HepG2 (cell line): ENCODE measurements around the gene ZNF512B. TPM values are rescaled to one million over a fixed set of nuclear protein-coding genes. Genes with fewer than 3 reads are reported as not detected.

ENCODE experiments used
- AHR ChIP-seq: IDR thresholded peaks from 2 replicates; pipeline ENCODE4 v1.6.1; 2018; ENCODE audit warnings: missing genetic modification reagents, missing compliant biosample characterization
- ARID5B ChIP-seq: IDR thresholded peaks from 2 replicates; pipeline ENCODE4 v1.4.0; 2020; ENCODE audit warnings: mild to moderate bottlenecking, missing genetic modification reagents
- CSRNP2 ChIP-seq: sonication (generic); formaldehyde crosslinking; conservative IDR thresholded peaks from 2 replicates; pipeline ENCODE4 v1.8.0; 2022; ENCODE audit warnings: low read depth, missing genetic modification reagents
- GFI1 ChIP-seq: sonication (generic); formaldehyde crosslinking; IDR thresholded peaks from 2 replicates; pipeline ENCODE4 v1.5.0; 2020; ENCODE audit warnings: missing genetic modification reagents, mild to moderate bottlenecking, borderline replicate concordance
- HNRNPH1 ChIP-seq: fragments of 200-400 bp; formaldehyde crosslinking; optimal IDR thresholded peaks from 2 replicates; pipeline ENCODE3; 2017; ENCODE audit warnings: mild to moderate bottlenecking, low read depth, low read length
- KDM5B ChIP-seq: sonication (generic); formaldehyde crosslinking; IDR thresholded peaks from 2 replicates; pipeline ENCODE4 v1.4.0; 2020; ENCODE audit warnings: missing genetic modification reagents, mild to moderate bottlenecking, borderline replicate concordance
- KMT2B ChIP-seq: IDR thresholded peaks from 2 replicates; pipeline ENCODE4 v1.6.1; 2016; ENCODE audit warnings: missing genetic modification reagents, missing compliant biosample characterization
- MED1 ChIP-seq: sonication (generic); formaldehyde crosslinking; IDR thresholded peaks from 2 replicates; pipeline ENCODE4 v1.4.0; 2020; ENCODE audit warnings: missing genetic modification reagents
- NCOR1 ChIP-seq: fragments of 200-600 bp; sonication (generic); IDR thresholded peaks from 2 replicates; pipeline ENCODE4 v1.7.0; 2017; ENCODE audit warnings: antibody characterized with exemption, low read length, borderline replicate concordance
- PRDM15 ChIP-seq: sonication (generic); formaldehyde crosslinking; IDR thresholded peaks from 2 replicates; pipeline ENCODE4 v1.4.0; 2020; ENCODE audit warnings: missing genetic modification reagents
- RFXANK ChIP-seq: IDR thresholded peaks from 2 replicates; pipeline ENCODE4 v1.6.1; 2016
- SCMH1 ChIP-seq: sonication (generic); formaldehyde crosslinking; IDR thresholded peaks from 2 replicates; pipeline ENCODE4 v1.9.0; 2021; ENCODE audit warnings: missing genetic modification reagents, mild to moderate bottlenecking, borderline replicate concordance
- TGIF2 ChIP-seq: IDR thresholded peaks from 2 replicates; pipeline ENCODE4 v1.6.1; 2016; ENCODE audit warnings: control low read depth, missing compliant biosample characterization
- ZBTB39 ChIP-seq: sonication (generic); formaldehyde crosslinking; IDR thresholded peaks from 2 replicates; pipeline ENCODE4 v1.5.0; 2020; ENCODE audit warnings: missing genetic modification reagents
- ZFP37 ChIP-seq: sonication (generic); formaldehyde crosslinking; IDR thresholded peaks from 2 replicates; pipeline ENCODE4 v1.4.0; 2020; ENCODE audit warnings: missing genetic modification reagents, borderline replicate concordance
- ZNF251 ChIP-seq: sonication (generic); formaldehyde crosslinking; IDR thresholded peaks from 2 replicates; pipeline ENCODE4 v1.9.0; 2021; ENCODE audit warnings: mild to moderate bottlenecking, missing genetic modification reagents
- ZNF766 ChIP-seq: sonication (generic); formaldehyde crosslinking; IDR thresholded peaks from 2 replicates; pipeline ENCODE4 v1.5.0; 2020; ENCODE audit warnings: missing genetic modification reagents, borderline replicate concordance
- ZNF841 ChIP-seq: sonication (generic); formaldehyde crosslinking; IDR thresholded peaks from 2 replicates; pipeline ENCODE4 v1.8.1; 2023; ENCODE audit warnings: missing genetic modification reagents, borderline replicate concordance
- polyA plus RNA-seq, 8 experiments: library from polyadenylated mRNA; depleted of rRNA in 3 of 8; stranded (reverse) in 7 of 8; unstranded in 1 of 8; fragments of >200 nt; fragmentation: Illumina TruSeq in 4 of 8; extraction: Trizol in 4 of 8; gene quantifications; 2 replicates each; pipeline versions ENCODE4 v1.2.1 to v1.2.3, GENCODE V29; 2011 to 2016; ENCODE audit warnings: low read depth in 4 of 8, missing spikeins in 1 of 8, mixed read lengths in 1 of 8; ENCODE audit not compliant: insufficient read depth in 1 of 8
- total RNA-seq, 5 experiments: library from RNA; depleted of rRNA; stranded (reverse); fragments of >200 nt; fragmentation: Illumina TruSeq; extraction: Trizol; gene quantifications; 2 replicates each; pipeline ENCODE4 v1.2.3, GENCODE V29; 2016; ENCODE audit warnings: low read depth in 1 of 5

The ZNF512B gene
- total and polyA plus RNA-seq, 2 of the 13 experiments (the other 11 are each of a cell fraction or from before 2014, with no cell fraction given), result 11.5 to 30.6 TPM

- no peak for TF ChIP-seq PRDM15 (CRISPR knock-in tag)
- no peak for TF ChIP-seq SCMH1 (CRISPR knock-in tag)
- peak; percentile 46 for TF ChIP-seq KDM5B
- TF ChIP-seq MED1, result peak; percentile 45
- TF ChIP-seq GFI1 (CRISPR knock-in tag), result no peak
- no peak for TF ChIP-seq ZNF251 (CRISPR knock-in tag)
- TF ChIP-seq ZBTB39 (CRISPR knock-in tag), result 0 out of 2 replicates have a peak, but pooled peaks have one; percentile 72
- peak; percentile 95 for TF ChIP-seq TGIF2 (CRISPR knock-in tag)
- TF ChIP-seq RFXANK (CRISPR knock-in tag), result no peak
- TF ChIP-seq ARID5B (CRISPR knock-in tag), result no peak; the same call in 1 of the 2 replicates
- TF ChIP-seq ZFP37 (CRISPR knock-in tag), result 0 out of 2 replicates have a peak, but pooled peaks have one; percentile 23
- TF ChIP-seq AHR, result no peak
- TF ChIP-seq CSRNP2 (CRISPR knock-in tag), result no peak
- no peak for TF ChIP-seq HNRNPH1
- TF ChIP-seq ZNF841 (CRISPR knock-in tag), result no peak
- peak; percentile 49; the same call in 1 of the 2 replicates for TF ChIP-seq KMT2B (CRISPR knock-in tag)
- no peak for TF ChIP-seq NCOR1
- TF ChIP-seq ZNF766, result no peak
Observed at GRCh38 chr20:63969838-63970713, at the start of gene ZNF512B (continued).
